Measurements from ENCODE around the gene HOXA11.

HOXA11 gene

DNA sequence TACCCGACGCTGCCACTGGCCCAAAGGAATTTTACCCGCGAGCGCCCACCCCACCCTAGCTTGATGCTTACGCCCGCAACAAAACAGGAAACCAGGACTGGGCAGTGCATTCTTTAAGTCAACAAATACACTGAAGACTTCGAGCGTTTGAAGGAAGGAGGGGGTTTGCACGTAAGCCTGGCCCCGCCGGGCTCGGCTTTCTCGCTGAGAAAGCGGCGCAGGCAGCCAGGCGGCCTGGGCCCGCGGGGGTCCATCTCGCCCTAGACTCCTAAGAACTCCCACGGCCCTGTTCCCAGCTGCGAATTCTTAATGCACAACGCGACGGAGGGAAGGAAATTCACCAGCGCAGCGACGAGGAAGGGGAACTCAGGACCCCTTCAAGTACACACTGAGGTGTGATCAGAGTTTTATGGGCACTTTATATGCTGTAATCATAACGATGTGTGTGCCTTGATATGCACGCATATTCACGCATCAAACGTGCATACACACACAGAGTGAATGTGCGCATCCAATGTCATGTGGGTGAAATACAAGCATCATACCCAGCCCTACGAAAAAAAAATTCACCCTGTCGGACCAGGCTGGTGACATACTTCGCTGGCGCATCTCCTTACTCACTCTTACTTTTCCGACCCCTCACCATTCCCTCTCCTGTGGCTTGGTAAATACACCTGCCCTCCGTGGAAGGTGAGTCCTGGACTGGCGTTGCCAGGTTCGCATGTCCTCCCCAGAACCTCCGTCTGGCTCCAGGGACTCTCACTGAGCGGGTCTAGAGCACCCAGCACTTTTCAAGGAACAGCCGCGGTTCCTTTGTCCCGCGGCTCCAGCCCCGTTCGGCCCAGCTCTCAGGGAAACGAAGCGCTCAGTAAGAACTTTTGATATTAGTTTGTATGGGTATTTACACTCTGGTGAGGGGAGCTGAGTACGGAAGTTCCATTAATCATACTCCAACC is 20.6 kb upstream of the HOXA11 start:
- DNase-seq (ENCODE audit: low spot score): peak; percentile 52

DNA sequence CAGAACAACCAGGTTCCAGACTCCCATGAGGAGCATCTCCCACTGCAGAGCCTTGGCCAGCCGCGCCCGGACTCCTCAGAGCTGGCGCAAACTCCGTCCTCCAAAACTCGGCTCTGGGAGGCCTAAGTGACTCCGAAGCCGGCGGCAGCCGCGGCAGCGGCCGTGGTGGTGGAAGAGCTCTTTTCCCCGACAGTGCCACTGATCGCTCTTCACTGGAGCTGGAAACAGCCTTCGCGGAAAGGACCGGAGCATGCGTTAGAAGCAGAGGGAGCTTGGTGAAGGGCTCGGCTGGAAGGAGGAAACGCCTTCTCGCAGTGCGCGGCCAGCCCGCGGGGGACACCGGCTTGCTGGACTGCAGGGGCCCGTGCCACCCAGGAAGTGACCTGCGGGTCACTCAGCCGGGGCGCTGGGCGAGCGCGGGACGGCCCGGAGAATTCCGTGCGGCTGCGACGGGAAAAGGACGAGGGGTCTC is 19.9 kb upstream of the HOXA11 start:
- peak; percentile 63 for DNase-seq (ENCODE audit: low spot score)

DNA sequence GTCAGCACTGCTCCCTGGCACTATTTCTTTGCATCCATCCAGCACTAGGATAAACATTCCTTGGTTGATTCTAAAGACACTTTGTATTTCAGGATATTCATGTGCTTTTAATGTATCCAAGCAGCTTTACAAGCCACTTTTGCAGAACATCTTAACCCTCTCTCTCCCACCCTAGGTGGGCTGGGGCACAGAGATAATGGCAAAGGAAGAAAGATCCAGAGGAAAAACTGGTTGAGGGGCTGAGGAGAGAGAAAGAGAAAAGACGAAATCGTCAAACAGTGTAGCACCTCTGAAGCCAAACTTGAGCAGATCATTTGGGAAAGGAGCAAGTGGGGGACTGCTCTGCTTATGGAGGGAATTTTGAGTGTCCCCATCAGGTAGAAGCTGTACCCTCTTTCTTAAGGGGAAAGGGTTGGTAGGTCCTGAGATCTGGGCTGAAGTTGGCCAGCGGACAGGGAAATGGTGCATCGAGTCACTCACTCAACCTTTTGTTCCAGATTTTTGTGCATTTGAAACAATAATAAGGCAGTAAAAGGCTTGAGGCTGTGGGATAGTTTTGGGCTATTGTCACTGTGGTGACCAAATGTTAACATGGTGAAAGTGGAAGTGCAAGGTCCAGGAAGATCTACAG is 19.0 kb upstream of the HOXA11 start:
- peak; percentile 38 for DNase-seq (ENCODE audit: low spot score)

DNA sequence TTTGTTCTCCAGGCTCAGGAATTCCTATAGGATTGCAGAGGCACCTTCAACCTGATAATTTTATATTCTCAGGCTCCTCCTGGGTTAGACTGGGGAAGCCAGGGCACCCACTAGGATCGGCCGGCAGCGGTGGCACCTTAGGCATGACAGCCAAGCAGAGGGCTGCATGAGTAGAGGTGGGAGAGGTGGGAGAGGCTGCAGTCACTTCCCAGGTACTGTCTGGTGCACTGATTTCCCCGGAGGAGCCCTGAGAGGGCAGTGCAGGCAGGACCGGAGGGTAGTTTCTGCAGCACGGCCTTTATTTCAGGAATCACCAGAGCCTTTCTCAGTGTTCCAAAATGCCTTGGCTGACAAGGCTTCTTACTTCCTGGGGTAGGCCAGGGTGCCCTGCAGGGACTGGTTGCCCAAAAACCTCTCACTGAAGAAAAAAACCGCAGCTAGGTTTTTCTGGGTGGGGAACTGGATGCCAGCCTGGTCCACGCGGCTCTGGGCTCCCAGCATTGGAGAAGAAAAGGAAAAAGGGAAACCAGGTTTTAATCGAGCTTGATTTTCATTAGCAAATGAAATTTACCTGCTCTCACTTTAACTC is 18.4 kb upstream of the HOXA11 start:
- peak; percentile 43 for DNase-seq (ENCODE audit: low spot score)

DNA sequence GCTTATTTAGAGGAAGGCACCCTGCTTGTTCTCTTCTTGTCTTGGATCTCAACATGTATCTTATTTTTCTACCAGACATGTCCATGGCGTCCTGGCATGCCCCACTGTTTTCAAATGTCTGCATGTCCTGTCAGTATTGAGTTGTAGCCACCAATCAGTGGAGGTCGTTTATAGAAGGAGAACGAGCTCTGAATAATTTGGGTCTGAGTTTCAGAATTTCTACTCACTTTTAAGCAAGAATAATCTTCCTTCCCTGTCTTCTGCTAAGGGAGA is 17.8 kb upstream of the HOXA11 start:
- DNase-seq (ENCODE audit: low spot score): no peak

DNA sequence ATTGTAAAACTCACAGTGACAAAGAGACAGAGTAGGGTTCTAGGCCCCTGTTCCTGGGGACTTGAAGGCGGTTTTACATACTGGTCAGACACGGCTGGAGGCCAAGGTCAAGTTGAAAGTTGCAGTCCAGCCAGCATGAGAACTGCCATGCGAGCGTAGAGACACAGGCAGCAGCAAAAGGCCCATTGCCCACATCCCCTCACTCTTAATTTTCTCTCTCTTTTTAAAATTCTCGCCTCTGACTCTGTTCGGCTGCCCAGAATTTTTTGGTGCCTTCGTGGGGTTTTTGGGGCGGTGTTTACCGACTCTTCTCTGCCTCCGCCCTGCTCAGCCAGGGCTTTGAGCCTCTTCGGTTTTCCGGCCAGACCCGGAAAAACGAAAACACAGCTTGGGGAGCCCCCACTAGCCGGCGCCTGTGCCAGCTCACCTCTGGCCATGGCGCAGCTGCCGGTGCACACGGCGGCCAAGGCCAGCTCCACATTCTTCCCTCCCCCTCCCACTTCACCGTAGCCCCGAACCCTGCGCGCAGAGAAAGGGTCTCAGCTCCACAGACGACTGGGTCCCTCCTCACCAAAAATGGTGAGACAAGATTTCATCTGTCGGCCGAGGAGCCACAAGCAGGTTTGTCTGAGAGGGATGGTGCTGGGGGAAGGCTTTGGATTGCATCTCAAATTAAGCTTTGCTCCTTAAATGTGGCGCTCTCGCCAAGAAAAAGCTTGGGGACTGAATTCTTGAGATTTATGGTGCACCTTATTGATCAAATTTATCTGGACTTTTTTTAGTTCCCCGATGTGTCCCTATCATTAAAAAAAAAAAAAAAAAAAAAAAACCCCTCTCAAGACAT is 17.2 kb upstream of the HOXA11 start:
- no peak for DNase-seq (ENCODE audit: low spot score)

DNA sequence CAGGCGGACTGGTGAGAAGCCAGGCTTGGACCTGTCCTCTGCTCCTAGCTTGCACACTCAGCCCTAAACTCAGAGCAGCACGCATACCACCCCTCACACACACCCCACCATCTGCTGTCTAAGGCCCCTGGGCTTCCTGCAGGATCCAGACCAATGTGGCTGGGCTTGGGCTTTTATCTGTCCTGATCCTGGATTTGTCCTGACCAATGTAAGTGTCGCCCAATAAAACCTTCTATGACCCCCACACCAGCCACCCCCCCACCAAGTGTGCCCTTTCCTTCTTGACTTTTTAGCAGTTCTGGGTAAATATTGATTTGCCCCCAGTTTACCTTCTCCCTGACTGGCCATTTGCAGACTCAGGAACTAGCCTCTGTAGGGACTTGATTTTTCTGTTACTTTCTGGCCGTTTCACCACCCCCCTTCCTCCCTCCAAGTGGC is 16.6 kb upstream of the HOXA11 start:
- peak; percentile 45 for DNase-seq (ENCODE audit: low spot score)

DNA sequence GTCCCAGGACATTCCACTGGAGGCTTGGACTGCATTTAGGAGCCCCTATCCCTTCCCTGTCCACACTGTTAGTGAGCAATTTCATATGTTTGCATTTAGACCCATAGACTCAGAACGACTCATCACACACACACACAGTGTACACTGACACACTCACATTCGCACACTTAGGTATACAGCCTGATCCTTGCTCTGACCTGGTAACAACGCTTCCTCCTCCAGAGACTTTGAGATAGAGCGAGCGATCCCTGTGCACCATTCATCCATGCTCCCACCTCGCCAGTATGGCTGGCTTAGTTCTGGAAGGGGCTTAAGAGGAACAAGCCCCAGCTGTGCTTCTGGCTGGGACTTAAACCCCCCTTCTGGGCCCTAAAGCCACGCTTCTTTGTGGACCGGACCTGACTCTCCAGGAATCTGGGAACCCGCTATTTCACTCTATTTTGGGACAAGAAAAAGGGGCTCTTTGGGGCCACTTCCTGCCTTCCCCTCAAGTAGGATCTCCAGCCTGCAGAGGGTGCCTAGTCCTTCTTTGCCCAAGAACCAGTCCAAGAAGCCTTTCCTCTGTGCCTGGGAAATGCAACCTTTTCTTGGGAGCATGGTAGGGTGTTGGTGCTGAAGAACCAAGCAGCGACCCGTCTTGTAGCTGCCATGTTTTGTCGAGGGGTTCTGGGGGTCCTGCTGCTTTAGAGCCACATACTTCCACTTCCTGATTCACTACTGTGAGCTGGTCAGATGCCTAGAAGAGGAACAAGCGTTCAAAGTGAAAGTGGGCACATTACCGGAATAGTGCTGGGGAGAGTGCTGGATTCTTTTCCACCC is 15.9 kb upstream of the HOXA11 start:
- peak; percentile 46 for DNase-seq (ENCODE audit: low spot score)

DNA sequence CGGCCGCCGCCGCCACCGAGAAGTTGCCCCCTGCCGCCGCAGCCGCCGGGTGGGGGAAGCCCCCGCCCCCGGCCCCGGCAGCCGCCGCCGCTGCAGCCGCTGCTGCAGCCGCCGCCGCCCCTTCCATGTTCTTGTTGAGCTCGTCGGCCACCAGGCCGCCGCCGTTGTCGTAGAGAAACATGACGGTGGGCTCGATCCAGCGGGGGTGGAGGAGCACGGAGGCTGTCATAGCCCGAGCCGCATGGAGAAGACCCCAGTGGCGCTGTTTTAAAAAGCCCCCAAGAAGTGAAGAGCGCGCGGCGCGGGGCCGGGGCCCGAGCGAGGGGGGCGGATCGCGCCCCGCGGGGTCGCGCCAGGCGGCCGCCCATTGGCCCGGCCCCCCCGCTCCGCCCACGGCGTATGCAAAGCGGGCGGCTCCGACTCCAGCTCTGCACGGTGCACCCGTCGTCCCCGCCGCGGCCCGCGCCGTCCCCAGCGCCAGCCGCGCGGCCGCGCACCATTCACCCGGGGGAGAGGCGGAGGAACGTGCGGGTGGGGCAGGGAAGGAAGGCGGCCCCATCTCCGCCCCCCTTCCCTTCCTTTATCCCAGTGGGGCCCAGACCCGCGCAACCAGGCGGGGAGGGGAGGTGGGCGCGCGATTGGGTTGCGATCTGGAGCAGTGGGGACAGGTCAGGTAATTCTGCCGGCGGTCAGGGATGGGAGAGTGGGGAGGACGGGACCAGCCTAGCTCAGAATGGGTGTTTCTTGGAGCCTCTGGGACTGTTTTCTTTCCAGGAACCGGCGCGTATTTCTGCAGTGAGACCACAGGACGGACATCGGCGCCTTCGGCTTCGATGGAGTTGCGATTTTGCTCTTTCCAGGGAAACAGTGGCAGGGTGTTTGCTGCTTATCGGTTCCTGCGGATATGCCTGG is 15.1 kb upstream of the HOXA11 start, which contains the start of gene HOXA13:
Gene HOXA13 (minus strand): TSS at position 243 of the 912 bp plus-strand sequence. CDS start 14 bp downstream, at position 229.
- DNase-seq (ENCODE audit: low spot score): peak; percentile 76

DNA sequence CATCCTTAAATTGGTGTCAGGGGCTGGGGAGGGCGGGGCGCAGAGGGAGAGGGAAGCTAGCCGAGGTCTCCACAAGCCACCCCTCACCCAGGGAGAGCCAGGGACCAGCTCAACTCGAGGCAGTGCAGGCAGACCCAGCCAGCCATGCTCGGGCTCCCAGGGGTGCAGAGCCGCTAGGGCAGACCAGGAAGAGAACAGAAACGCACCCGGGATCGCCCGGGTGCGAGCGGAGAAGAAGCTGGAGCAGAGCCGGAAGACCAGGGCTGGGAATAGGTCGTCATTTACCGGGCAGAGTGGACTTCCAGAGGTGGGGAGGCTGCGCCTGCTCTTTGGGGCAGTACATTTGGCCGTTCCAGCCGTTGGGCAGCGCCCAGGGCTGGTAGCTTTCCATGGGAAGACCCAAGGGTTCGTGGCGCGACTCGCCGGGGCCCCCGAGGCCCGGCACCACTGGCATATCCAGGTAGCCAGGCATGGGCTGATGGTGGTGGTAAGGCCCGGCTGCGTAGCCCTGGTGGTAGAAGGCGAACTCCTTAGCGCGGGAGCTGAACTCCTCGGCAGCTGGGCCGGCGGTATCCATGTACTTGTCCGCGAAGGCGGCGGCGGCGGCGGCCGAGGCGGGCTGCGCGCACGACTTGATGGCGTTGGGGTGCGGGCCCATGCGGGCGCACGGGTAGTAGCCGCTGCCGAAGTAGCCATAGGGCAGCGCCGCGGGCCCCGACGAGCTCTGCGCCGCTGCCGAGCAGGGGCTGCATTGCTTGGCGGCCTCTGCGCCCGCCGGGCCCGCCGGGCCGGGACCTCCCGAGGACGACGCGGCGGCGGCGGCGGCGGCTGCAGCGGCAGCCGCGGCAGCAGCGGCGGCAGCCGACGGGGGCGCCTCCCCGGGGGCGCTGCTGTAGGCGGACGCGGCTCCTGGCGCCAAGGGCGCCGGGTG is 14.1 kb upstream of the HOXA11 start:
- DNase-seq (ENCODE audit: low spot score): peak; percentile 65

DNA sequence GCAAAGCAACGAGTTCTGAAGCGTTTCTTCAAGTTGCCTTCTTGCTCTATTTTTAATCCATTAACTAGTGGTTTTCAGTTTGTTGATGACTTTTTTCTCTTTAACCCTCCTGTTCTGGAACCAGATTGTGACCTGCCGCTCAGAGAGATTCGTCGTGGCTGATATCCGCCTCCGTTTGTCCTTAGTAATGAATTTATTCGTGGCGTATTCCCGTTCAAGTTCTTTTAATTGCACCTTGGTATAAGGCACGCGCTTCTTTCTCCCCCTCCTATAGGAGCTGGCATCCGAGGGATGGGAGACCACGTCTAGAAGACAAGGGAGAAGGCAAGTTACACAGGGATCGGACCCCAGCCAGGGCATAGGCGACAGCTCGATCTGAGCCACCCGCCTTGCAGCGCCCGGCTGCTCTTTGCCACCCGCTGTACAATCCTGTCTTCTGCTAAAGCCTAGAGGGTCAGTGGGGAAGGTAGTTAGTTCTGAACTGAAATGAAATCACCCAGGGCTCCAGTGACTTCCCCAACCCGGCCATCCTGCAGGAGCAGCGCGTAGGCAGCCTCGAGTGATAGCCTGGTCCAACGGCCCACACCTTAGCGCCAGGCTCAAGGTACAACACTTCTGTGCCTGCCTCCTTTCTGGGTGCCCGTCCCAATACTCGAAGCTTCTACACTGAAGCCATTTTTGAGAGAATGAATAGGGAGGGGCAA is 13.3 kb upstream of the HOXA11 start:
- DNase-seq (ENCODE audit: low spot score): peak; percentile 48

DNA sequence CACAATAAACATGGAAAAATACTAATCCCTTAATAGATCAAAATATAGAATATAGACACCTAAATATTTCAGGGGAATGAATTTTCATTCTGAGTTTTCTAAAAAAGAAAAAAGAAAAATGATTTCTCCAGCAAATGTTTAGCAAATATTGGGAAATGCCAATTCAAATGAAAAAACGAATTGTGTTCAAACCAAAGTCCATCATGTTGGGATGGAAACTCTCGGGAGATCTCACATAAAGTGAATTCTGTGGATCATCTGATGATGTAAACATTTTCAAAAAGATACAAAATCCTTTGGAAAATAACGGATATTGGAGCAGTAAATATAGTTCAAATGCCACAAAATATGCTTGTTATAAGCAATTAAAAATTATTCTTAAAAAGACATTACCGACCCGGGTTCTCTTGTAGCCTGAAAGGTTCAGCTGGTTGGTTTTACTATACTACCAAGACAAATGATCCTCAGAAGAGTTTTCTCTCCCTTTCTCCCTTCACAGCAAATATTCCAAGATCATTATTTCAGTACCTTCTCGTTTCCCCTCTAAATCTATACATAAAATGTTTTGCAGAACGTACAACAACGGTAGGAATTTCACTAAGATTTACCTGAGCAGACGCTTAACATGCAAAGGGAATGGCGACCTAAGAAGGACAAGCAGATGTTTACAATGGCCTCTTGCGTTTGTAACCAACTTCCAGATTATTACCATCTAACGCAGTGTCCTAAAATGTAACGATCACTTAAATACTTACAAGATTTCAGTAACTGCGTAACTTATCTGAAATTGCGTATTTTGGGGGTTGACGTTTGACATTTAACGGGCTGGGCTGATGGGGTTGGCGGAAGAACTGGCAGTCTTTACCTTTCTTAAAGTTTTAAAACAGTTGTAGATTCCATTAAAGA is 12.4 kb upstream of the HOXA11 start:
- no peak for DNase-seq (ENCODE audit: low spot score)

DNA sequence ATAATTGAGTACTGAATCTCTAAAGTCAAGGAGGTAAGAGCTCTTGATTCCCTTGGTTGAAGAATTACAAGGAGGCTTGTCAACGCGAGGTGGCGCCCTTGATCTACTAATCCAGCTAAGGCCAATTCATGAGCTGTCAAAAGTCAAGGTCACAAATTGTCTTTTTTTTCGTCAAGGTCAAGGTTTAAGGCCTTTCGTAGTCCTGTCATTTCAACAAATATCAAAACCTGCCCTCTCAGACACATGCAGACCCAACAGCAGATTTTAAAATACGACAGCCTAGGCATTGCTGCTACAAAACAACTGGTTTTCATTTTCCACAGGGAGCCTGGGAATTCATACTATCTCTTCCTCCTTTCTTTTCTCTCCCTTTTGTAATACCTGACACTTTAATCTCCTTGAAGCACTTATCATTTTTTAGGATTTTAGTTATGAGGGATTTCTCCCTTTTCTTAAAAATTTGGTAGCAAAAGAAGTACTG is 11.3 kb upstream of the HOXA11 start:
- peak; percentile 81 for DNase-seq (ENCODE audit: low spot score)

DNA sequence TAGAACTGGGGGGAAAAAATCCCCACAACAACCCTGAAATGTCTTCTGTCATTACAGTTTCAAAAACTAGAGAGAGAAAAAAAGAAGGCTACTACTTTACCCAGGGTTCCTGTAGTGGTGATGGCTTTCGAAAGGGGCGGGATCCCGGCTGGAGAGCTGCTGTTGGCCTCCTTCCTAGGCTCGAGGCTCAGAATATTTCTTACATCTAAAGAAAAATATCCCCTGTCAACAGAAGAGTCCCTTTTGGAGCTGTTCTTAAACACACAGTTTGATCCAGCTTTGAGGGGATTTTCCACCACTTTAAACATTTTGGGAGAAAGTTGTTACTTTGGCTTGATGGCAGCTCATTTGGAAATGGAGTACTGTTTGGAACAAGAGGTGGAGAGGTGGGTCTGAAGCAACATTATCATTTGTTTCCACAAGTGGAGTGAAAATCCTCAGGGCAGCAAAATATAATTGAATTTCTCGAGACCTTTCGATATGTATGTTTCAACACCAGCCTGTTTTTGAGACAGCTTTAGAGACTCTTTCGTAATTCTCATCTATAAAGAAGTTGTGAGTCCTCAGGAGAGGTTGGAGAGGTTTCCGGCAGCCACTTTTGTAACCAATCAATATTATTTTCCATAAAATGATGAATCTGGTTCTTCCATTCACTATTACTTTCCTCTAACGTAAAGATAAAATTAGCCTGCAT is 9.8 kb upstream of the HOXA11 start:
- DNase-seq (ENCODE audit: low spot score): no peak

DNA sequence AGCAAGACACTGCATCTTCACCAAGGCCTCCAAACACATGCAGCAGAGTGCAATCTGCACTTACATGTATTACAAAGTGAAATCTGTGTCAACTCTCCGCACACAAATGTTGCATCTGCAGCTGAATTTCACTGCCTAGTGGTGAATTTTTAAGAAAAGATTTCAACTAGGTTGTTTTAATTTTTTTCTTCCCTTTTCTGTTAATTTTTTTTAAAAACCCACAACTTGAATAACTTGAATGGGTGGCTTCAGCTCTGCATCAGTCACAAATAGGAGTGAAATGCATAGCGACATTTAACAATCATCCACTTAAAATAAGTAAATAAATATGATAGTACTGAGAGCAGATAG is 8.9 kb upstream of the HOXA11 start:
- no peak for DNase-seq (ENCODE audit: low spot score)

DNA sequence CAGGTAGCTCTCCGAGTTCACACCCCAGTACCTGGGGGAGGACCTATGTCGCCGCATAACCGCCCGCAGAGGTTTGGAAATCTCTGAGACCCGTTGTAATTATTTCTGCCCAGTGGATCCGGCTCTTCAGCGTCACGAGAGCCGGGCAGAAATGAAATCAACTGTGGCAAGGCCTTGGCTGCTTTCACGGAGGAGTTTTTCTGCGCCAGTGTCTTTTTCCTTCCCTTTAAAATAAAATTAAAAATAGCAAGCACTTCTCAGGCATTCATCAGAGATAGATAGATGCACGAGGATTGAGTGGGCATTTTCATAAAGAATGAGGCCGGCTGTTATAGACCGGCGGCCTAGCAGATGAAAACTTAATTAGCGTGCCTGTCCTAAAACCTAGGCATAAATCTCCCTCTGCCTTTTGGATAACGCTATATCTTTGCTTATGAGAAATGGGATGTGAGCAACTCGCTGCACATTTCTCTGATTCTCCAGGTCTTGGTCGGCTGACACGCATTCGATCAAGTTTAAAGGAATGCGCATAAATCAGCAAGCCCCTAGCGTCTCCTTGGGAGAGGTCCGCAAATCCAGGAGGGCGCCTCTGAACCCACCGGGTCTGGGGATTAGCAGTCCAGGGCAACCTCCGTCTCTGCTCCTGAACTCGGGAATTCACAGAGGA is 8.4 kb upstream of the HOXA11 start:
- peak; percentile 47 for DNase-seq (ENCODE audit: low spot score)

All from ecto neural progenitor cell (in vitro differentiated cells).